ENCODE measurements around the gene PLPP3. TPM values are rescaled to one million over a fixed set of nuclear protein-coding genes. Genes with fewer than 3 reads are reported as not detected.

The PLPP3 gene
- total and polyA plus RNA-seq, 2 of the 8 experiments (the other 6 are each of a cell fraction or from before 2014, with no cell fraction given): 33.2 to 42.0 TPM

DNA sequence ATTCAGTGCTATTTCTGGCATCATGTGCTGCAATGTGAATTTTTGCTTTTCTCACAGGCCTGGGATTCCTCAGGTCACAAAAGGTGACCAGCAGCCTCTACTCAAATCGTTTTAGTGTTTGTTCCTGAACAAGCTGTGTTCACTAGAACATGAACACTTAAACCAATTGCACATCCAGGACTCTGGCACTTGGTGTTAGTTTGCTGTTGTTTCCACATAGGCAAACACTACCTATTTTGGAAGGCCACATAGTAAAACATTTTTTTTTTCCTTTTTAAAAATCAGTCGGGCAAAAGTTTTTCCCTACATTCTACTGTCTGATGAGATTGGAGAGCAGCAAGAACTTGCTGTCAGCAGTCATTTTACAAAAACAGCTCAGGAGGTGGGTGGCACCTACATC is 83.2 kb downstream of the PLPP3 start:
- Histone ChIP-seq H3K23me2 (ENCODE audit: low read depth, low read length) (no peaks in the 10 kb centered on the region; the same call in 1 of the 2 replicates), H3K79me2 (ENCODE audit: control insufficient read depth in 1 of 2, insufficient read depth in 2 of 2, low read length in 2 of 2) (peaks cover 0 to 16% of the 10 kb centered on the region in 2 experiments; a peak in 1 of 4 replicates), H3K36me3 (ENCODE audit: control insufficient read depth in 2 of 4, insufficient read depth in 4 of 4, low read length in 3 of 4) (peaks cover 14 to 65% (median 18%) of the 10 kb centered on the region in 4 experiments), H3K27me3 (replicated peaks in 1 of 4; ENCODE audit: control insufficient read depth in 3 of 4, extremely low read depth in 1 of 4, insufficient read depth in 3 of 4, low read length in 3 of 4) (no peaks in the 10 kb centered on the region), H3K4me2 (ENCODE audit: insufficient read depth in 1 of 2, low read depth in 2 of 2, low read length in 2 of 2) (no peak overlapping the region), H2AFZ (ENCODE audit: low read length) (no peak overlapping the region), H3K79me1 (ENCODE audit: low read depth, low read length) (peaks cover 10% of the 10 kb centered on the region; the same call in 1 of the 2 replicates), H3K9ac (replicated peaks in 1 of 4; ENCODE audit: extremely low read depth in 1 of 4, low read depth in 3 of 4, low read length in 3 of 4) (no peak overlapping the region), H3K27ac (ENCODE audit: low read depth, low read length) (no peak overlapping the region), H3K9me3 (ENCODE audit: insufficient read depth in 2 of 2, low read depth in 1 of 2, low read length in 1 of 2) (no peaks in the 10 kb centered on the region), H4K91ac (replicated peaks; ENCODE audit: insufficient read length, low read length) (no peak overlapping the region), H3K18ac (ENCODE audit: extremely low read depth, low read length) (no peak overlapping the region), H2BK120ac (replicated peaks; ENCODE audit: low read depth, low read length) (no peak overlapping the region), H3K56ac (replicated peaks; ENCODE audit: insufficient read length, low read depth, low read length) (no peak overlapping the region), H2AK5ac (ENCODE audit: low read depth, low read length) (no peak overlapping the region), H2BK5ac (ENCODE audit: low read depth, low read length) (no peak overlapping the region), H2BK20ac (ENCODE audit: low read length) (no peak overlapping the region), H3K4ac (replicated peaks; ENCODE audit: insufficient read length, low read depth, low read length) (no peak overlapping the region), H3K23ac (ENCODE audit: insufficient read length) (no peak overlapping the region), H3K4me3 (ENCODE audit: extremely low read depth in 1 of 4, insufficient read depth in 2 of 4, low read depth in 3 of 4, low read length in 4 of 4) (no peak overlapping the region), H4K5ac (ENCODE audit: insufficient read length, low read depth, low read length) (no peak overlapping the region), H2BK12ac (ENCODE audit: low read depth, low read length) (no peak overlapping the region), H4K20me1 (replicated peaks in 1 of 2; ENCODE audit: control insufficient read depth in 1 of 2, insufficient read depth in 2 of 2, low read length in 2 of 2) (peaks cover 1 to 2% of the 10 kb centered on the region in 2 experiments), H3K4me1 (replicated peaks in 1 of 4; ENCODE audit: control insufficient read depth in 3 of 4, insufficient read depth in 4 of 4, low read length in 3 of 4) (peaks cover 0 to 6% (median 4%) of the 10 kb centered on the region in 4 experiments; a peak in 5 of 7 replicates), H4K8ac (ENCODE audit: extremely low read depth, insufficient read depth, low read length) (no peak overlapping the region), H3K14ac (ENCODE audit: insufficient read length) (no peak overlapping the region), H2BK15ac (ENCODE audit: low read length) (no peak overlapping the region)
- ChIA-PET CTCF (ENCODE audit: partially characterized antibody) (no interaction called here), POLR2A (ENCODE audit: partially characterized antibody) (no interaction called here)
- TF ChIP-seq POU5F1 (IDR thresholded peaks at IDR 0.05; ENCODE audit: low read depth, low read length) (no peak), TAF7 (optimal IDR thresholded peaks at IDR 0.05; ENCODE audit: borderline replicate concordance, low read depth, low read length) (no peak), SIN3A (conservative IDR thresholded peaks at IDR 0.05 in 1 of 2, IDR thresholded peaks at IDR 0.05 in 1 of 2; ENCODE audit: low read depth in 1 of 2, low read length in 2 of 2) (no peak), EZH2 (IDR thresholded peaks at IDR 0.05; ENCODE audit: low read depth, low read length, severe bottlenecking) (no peak), KDM4A (IDR thresholded peaks at IDR 0.05; ENCODE audit: low read depth, low read length, severe bottlenecking) (no peak), HDAC6 (IDR thresholded peaks at IDR 0.05; ENCODE audit: low read depth, low read length) (no peak), SUZ12 (IDR thresholded peaks at IDR 0.05; ENCODE audit: low read length) (no peak), RFX5 (IDR thresholded peaks at IDR 0.05; ENCODE audit: borderline replicate concordance, low read depth, low read length) (no peak), SP4 (IDR thresholded peaks at IDR 0.05; ENCODE audit: low read length) (no peak)
- no peak for FAIRE-seq
- WGBS, 2 experiments (ENCODE audit: extremely low coverage in 1 of 2, insufficient coverage in 1 of 2, insufficient read length in 1 of 2, insufficient replicate concordance in 2 of 2, low coverage in 1 of 2, low lambda C conversion rate in 2 of 2, missing lambda C conversion rate in 1 of 2): 87% methylated on average over 2 of the region's 2 CpGs; no CpG with 5 or more reads in 1 of the 2 experiments
- no peak for DNase-seq (ENCODE audit: low read depth in 1 of 2, low spot score in 2 of 2)

All from H1 (cell line).